Smooth muscle cell (in vitro differentiated cells): ENCODE measurements around the gene KLHL10. TPM values are rescaled to one million over a fixed set of nuclear protein-coding genes. Genes with fewer than 3 reads are reported as not detected.

Source experiments
- DNase-seq: peaks from one replicate; lab custom pipeline; 2025; ENCODE audit not compliant: unreplicated experiment; lab: John Stamatoyannopoulos, UW
- H2AFZ ChIP-seq: fragments of 200-600 bp; sonication (generic); 2 replicates; pipeline ENCODE4 v1.6.0; 2016; ENCODE audit warnings: antibody characterized with exemption, low read depth, mild to moderate bottlenecking
- H3F3A ChIP-seq: fragments of 200-600 bp; sonication (generic); 2 replicates; pipeline ENCODE4 v1.6.0; 2017; ENCODE audit warnings: antibody characterized with exemption, low read depth
- H3K27ac ChIP-seq: fragments of 200-600 bp; sonication (generic); 2 replicates; pipeline ENCODE4 v1.5.1; 2016; ENCODE audit warnings: low read depth, mild to moderate bottlenecking
- H3K27me3 ChIP-seq: fragments of 200-600 bp; sonication (generic); 2 replicates; pipeline ENCODE4 v1.6.1; 2016; ENCODE audit warnings: low read depth, mild to moderate bottlenecking
- H3K36me3 ChIP-seq: fragments of 200-600 bp; sonication (generic); 2 replicates; pipeline ENCODE4 v1.5.1; 2016; ENCODE audit warnings: low read depth
- H3K4me1 ChIP-seq: fragments of 200-600 bp; sonication (generic); 2 replicates; pipeline ENCODE4 v1.5.1; 2016; ENCODE audit warnings: low read depth
- H3K4me2 ChIP-seq: fragments of 200-600 bp; sonication (generic); 2 replicates; pipeline ENCODE4 v1.6.0; 2016; ENCODE audit warnings: mild to moderate bottlenecking
- H3K4me3 ChIP-seq: fragments of 200-600 bp; sonication (generic); 2 replicates; pipeline ENCODE4 v1.5.1; 2016; ENCODE audit warnings: mild to moderate bottlenecking
- H3K79me2 ChIP-seq: fragments of 200-600 bp; sonication (generic); 2 replicates; pipeline ENCODE4 v1.6.0; 2016; ENCODE audit warnings: low read depth, mild to moderate bottlenecking
- H3K9ac ChIP-seq: fragments of 200-600 bp; sonication (generic); 2 replicates; pipeline ENCODE4 v1.6.0; 2016; ENCODE audit warnings: low read depth
- H3K9me3 ChIP-seq: fragments of 200-600 bp; sonication (generic); replicated peaks from 2 replicates; pipeline ENCODE4 v1.5.1; 2016; ENCODE audit warnings: low read depth
- H4K20me1 ChIP-seq: fragments of 200-600 bp; sonication (generic); 2 replicates; pipeline ENCODE4 v1.6.0; 2016; ENCODE audit warnings: low read depth
- WGBS: methylation state at CpG from one replicate; pipeline ENCODE4 v1.1.7; 2016; ENCODE audit warnings: low lambda C conversion rate; 5-methylcytosine and 5-hydroxymethylcytosine counted together
- polyA plus RNA-seq: library from polyadenylated mRNA; unstranded; fragments of >200 nt; fragmentation: Nextera tagmentation; extraction: Ambion mirVana; gene quantifications from 2 replicates; pipeline ENCODE4 v1.2.1, GENCODE V29; 2016
- total RNA-seq: library from RNA; depleted of rRNA; stranded (reverse); fragments of >200 nt; gene quantifications from 2 replicates; pipeline ENCODE4 v1.2.3, GENCODE V29; 2014
- TF ChIP-seq, protein P1 (sequence below): fragments of 200-600 bp; sonication (generic); IDR thresholded peaks from 2 replicates; pipeline ENCODE4 v1.5.1; 2017; ENCODE audit warnings: borderline replicate concordance, mild to moderate bottlenecking, antibody characterized with exemption; ENCODE audit not compliant: insufficient read depth, poor library complexity, severe bottlenecking

KLHL10 gene
- total and polyA plus RNA-seq, 2 experiments from 2014 or later, result not detected

DNA sequence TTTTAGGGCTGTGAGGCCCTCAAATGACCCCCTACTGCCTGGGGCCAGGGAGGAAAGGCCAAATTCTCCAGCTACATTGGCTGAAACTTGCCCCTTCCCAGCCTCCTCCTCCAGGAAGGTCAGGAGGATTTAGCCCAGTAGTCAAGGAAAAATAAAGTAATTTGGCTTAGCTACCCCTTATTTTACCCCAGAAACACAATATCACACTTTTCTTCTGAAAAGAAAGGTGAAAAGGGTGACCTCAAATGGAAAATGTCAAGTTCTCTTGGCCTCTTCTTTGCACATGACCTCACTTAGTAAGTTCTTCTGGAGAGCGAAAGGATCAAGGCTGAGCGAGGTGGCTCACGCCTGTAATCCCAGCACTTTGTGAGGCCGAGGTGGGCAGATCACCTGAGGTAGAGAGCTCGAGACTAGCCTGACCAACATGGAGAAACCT, 43.1 kb upstream of the KLHL10 start:
- H3K4me2 ChIP-seq, result peak overlapping the region; percentile 79

DNA sequence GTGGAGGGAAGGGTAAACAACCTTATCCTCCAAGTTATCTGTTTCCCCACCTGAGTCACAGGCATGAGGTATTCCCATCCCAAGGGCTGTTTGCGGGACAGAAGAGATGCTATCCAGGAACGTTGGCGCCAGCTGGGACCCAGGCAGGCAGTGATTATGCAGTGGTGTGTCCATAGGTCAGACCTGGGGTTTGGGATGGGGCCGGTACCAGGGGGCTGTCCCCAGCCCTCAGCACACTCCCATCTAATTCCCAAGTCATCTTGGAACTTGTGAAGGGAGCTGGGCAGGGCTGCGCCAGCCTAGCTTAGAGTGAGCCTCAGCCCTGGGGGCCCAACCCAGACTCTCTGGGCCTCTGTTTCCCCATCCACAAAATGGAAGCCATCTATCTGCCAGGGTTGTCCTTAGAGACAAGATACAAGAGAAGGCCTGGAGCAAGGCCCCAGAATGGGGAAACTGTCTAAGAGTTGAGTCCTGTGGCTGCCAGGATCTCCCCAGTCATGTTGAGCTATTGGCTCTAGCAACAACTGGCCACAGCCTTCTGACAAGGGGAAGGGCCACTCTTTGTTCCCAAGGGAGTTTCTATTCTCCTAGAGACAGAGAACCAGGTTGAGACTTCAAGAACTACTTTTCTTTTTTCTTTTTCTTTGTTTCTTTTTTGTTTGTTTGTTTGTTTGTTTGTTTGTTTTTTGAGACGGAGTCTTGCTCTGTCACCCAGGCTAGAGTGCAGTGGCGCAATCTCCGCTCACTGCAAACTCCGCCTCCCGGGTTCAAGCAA, 41.3 kb upstream of the KLHL10 start:
- Histone ChIP-seq H3F3A (peaks cover 19% of the 10 kb centered on the region), H3K36me3 (no peaks in the 10 kb centered on the region), H3K79me2 (no peaks in the 10 kb centered on the region), H3K27ac (no peak overlapping the region), H4K20me1 (no peaks in the 10 kb centered on the region), H3K4me1 (peaks cover 32% of the 10 kb centered on the region), H3K4me3 (no peak overlapping the region), H3K9ac (no peak overlapping the region), H2AFZ (no peak overlapping the region), H3K4me2 (no peak overlapping the region), H3K27me3 (no peaks in the 10 kb centered on the region), H3K9me3 (no peaks in the 10 kb centered on the region)
- TF ChIP-seq, protein P1, sequence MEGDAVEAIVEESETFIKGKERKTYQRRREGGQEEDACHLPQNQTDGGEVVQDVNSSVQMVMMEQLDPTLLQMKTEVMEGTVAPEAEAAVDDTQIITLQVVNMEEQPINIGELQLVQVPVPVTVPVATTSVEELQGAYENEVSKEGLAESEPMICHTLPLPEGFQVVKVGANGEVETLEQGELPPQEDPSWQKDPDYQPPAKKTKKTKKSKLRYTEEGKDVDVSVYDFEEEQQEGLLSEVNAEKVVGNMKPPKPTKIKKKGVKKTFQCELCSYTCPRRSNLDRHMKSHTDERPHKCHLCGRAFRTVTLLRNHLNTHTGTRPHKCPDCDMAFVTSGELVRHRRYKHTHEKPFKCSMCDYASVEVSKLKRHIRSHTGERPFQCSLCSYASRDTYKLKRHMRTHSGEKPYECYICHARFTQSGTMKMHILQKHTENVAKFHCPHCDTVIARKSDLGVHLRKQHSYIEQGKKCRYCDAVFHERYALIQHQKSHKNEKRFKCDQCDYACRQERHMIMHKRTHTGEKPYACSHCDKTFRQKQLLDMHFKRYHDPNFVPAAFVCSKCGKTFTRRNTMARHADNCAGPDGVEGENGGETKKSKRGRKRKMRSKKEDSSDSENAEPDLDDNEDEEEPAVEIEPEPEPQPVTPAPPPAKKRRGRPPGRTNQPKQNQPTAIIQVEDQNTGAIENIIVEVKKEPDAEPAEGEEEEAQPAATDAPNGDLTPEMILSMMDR, result no peak
- DNase-seq, result no peak
- WGBS, result 84% methylated on average over 10 of the region's 10 CpGs

More for the DNA sequence above, 43.1 kb upstream of the KLHL10 start:
- peaks cover 19% of the 10 kb centered on the region for H3F3A ChIP-seq
- H2AFZ ChIP-seq, result no peak overlapping the region
- no peak for DNase-seq
- H3K9ac ChIP-seq, result no peak overlapping the region
- TF ChIP-seq, protein P1, result no peak
- H3K79me2 ChIP-seq, result no peaks in the 10 kb centered on the region
- no peaks in the 10 kb centered on the region for H3K36me3 ChIP-seq
- H3K27me3 ChIP-seq, result no peaks in the 10 kb centered on the region
- peaks cover 28% of the 10 kb centered on the region for H3K4me1 ChIP-seq
- H3K27ac ChIP-seq, result peak overlapping the region; percentile 94
- WGBS, result 90% methylated on average over 5 of the region's 5 CpGs
- no peaks in the 10 kb centered on the region for H3K9me3 ChIP-seq
- H4K20me1 ChIP-seq, result no peaks in the 10 kb centered on the region
- H3K4me3 ChIP-seq, result no peak overlapping the region

DNA sequence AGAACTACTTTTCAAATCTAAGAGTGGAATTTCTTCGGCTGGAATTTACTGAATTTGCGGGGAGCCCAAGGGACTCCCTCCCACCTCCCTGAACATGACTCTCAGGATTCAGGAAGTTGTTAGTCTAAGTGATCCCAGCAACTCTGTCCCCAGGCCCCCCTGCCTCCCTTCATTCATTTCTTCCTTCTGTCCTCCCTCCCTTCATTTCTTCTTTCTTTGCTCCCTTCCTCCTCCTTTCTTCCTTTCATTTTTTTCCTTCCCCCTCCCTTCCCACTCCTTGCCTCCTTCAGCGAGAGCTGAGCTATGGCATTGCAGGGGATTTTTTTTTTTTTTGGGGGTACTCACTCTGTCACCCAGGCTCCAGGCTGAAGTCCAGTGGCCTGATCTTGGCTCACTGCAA, 40.2 kb upstream of the KLHL10 start:
- Histone ChIP-seq H3K4me3 (no peak overlapping the region), H3K4me1 (peaks cover 29% of the 10 kb centered on the region), H3F3A (peaks cover 11% of the 10 kb centered on the region), H2AFZ (no peak overlapping the region), H4K20me1 (peaks cover 4% of the 10 kb centered on the region), H3K79me2 (no peaks in the 10 kb centered on the region), H3K27me3 (no peaks in the 10 kb centered on the region), H3K9me3 (no peaks in the 10 kb centered on the region), H3K36me3 (no peaks in the 10 kb centered on the region), H3K9ac (no peak overlapping the region), H3K4me2 (no peak overlapping the region), H3K27ac (no peak overlapping the region)
- DNase-seq, result no peak
- 83% methylated on average over 3 of the region's 3 CpGs for WGBS
- TF ChIP-seq, protein P1, result no peak

DNA sequence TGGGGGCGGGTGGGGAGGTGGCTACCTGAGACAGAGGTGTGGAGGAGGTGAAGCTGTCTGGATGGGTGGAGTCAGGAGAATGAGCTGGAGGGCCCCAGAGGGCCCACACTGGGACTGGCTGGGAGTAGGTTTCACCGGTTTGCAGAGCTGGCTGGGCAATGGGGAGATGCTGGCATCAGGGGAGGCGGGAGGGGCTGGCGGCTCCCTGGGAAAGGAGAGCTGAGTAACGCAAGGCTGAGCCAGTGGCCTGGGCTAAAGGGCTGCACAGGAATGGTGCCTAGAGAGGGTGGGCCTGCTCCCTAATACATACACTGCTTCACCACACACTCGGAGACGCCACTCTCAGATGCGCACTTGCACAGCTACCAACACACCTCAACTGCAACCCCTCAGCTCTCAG, 38.3 kb upstream of the KLHL10 start:
- Histone ChIP-seq H3K27me3 (no peaks in the 10 kb centered on the region), H3K36me3 (no peaks in the 10 kb centered on the region), H3K27ac (peak overlapping the region; percentile 77), H3F3A (peaks cover 16% of the 10 kb centered on the region), H4K20me1 (peaks cover 11% of the 10 kb centered on the region), H2AFZ (no peak overlapping the region), H3K9me3 (no peaks in the 10 kb centered on the region), H3K9ac (no peak overlapping the region), H3K4me2 (no peak overlapping the region), H3K79me2 (no peaks in the 10 kb centered on the region), H3K4me1 (peaks cover 18% of the 10 kb centered on the region), H3K4me3 (no peak overlapping the region)
- DNase-seq, result no peak
- WGBS, result 81% methylated on average over 8 of the region's 8 CpGs
- TF ChIP-seq, protein P1, result no peak
